Cardiac fibroblast (primary cell): ENCODE measurements around the gene UNC5A.

Experiments
- DNase-seq, 2 donors: peaks; one replicate each; pipeline versions ENCODE4 v3.0.0 to v3.0.0-alpha.2; 2010; ENCODE audit warnings: low read depth in 2 of 2
- H3K4me3 ChIP-seq, 2 donors: replicated peaks in 1 of 2; 1 replicate in 1 of 2; 2 replicates in 1 of 2; pipeline ENCODE4 v1.5.1; 2011; ENCODE audit warnings: low read depth in 2 of 2, low read length in 2 of 2, mild to moderate bottlenecking in 2 of 2, moderate library complexity in 1 of 2
- TF ChIP-seq, protein P1 (sequence below): IDR thresholded peaks from one replicate; pipeline ENCODE4 v1.5.1; 2011; ENCODE audit warnings: low read depth, mild to moderate bottlenecking, low read length, inconsistent platforms

UNC5A gene

DNA sequence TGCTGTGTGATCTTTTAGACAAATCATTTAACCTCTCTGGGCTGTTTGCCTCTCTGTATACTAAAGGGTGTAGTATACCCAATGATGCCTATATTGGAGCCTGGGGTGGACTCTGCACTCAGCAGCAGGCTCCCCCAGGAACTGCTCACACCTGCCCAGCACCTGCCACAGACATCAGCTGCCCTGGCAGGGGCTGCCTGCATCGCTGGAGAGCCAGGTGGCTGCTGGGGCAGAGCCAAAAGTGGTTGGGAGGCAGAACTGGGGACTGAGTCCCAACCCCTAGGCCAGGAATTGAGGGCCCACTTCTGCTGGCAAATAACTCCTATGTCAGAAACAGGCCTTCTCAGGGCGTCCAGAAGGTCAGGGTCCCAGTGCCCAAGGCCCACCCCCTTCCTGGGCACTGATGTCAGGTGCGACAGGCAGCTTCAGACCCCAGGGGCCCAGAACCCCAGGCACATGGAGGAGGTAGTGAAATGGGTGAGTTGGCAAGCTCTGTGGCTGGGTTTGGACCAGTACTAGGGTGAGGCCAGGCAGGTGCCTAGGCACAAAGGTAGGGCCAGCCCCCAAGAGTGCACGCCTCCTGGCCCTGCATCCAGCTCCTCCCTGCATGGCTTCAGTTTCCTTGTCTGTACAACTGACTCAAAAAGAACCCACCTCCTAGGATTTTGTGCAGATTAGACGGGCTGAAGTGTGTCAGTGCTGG lies 5.8 kb downstream of the UNC5A start:
- no peak for DNase-seq
- TF ChIP-seq, protein P1, sequence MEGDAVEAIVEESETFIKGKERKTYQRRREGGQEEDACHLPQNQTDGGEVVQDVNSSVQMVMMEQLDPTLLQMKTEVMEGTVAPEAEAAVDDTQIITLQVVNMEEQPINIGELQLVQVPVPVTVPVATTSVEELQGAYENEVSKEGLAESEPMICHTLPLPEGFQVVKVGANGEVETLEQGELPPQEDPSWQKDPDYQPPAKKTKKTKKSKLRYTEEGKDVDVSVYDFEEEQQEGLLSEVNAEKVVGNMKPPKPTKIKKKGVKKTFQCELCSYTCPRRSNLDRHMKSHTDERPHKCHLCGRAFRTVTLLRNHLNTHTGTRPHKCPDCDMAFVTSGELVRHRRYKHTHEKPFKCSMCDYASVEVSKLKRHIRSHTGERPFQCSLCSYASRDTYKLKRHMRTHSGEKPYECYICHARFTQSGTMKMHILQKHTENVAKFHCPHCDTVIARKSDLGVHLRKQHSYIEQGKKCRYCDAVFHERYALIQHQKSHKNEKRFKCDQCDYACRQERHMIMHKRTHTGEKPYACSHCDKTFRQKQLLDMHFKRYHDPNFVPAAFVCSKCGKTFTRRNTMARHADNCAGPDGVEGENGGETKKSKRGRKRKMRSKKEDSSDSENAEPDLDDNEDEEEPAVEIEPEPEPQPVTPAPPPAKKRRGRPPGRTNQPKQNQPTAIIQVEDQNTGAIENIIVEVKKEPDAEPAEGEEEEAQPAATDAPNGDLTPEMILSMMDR: no peak
- H3K4me3 ChIP-seq: no peak overlapping the region

DNA sequence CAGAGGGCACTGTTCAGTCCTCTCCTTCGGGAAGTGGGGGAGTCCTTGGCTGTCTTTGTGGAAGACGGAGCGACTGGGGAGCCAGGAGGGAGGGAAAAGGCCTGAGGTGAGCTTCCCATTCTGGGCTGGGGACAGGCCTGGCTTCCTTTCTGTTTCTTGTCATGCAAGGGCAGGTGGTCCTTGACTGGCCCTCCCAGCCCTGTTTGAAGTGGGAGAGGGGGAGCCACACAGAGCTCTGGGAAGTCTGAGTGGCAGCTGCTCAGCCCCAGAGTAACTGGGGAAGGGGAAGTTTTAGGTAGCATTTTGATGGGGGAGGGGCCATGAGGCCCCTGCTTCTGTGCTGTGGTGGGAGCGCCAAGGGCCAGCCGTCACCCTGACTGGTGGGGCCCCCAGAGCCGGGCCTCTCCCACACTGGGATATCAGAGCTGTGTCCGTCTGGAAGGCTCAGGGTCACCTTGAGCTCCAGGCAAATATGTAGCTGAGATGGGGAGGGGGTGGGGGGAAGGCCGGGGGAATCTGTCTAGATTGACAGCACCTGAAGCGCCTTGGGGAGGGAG lies 6.5 kb downstream of the UNC5A start:
- H3K4me3 ChIP-seq: no peak overlapping the region
- TF ChIP-seq, protein P1: no peak
- no peak for DNase-seq

DNA sequence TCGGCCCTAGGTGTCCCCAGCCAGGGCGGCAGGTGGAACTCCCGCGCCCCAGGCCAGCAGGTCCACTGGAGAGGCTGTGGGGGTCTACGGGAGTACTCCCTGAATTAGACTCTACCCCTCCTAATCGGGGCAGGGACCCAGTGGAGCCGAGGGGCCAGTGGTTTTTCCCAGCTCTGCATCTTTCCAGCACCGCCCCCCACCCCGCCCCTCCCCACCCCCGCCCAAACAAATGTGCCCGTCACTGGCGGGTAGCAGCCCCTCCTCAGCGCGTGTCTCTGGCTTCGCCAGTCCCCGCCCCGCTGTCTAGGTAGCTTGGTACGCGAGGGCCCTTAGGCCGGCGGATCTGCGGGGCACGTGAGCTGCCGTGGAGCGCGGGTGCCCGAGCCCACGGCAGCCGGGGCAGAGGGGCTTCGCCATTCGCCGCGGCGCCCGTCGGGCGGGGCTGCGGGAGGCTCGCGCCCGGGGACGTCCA lies 7.0 kb downstream of the UNC5A start:
- no peak for DNase-seq
- H3K4me3 ChIP-seq: no peak overlapping the region
- TF ChIP-seq, protein P1: no peak

DNA sequence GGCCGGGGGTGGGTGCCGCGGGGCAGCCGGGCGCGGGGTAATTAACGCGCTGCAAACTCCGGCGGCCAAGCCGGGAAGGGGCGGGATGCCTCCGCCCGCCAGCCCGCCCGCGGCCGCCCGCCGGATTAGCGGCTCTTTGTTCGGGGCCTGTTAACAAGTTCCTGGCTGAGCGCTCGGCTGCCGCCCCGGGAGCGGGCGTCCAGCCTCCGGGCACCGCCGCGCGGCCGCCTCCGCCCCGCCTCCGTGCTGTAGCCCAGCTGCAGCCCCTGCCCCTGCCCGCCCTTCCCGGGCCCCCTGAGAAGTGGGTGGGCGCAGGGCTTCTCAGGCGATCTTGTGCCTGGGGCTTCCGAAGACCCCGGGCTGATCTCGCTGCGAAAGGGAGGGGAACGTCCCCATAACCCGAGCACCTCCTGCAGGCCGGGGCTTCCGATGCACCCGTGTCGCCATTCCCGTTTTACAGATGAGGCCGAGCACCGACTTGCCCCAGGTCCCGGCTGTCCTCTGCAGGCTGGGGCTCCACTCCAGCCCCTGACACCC lies 7.5 kb downstream of the UNC5A start:
- peak overlapping the region; percentile 14 to 23 for H3K4me3 ChIP-seq
- peak; percentile 13 to 24 for DNase-seq
- TF ChIP-seq, protein P1: peak; percentile 57

DNA sequence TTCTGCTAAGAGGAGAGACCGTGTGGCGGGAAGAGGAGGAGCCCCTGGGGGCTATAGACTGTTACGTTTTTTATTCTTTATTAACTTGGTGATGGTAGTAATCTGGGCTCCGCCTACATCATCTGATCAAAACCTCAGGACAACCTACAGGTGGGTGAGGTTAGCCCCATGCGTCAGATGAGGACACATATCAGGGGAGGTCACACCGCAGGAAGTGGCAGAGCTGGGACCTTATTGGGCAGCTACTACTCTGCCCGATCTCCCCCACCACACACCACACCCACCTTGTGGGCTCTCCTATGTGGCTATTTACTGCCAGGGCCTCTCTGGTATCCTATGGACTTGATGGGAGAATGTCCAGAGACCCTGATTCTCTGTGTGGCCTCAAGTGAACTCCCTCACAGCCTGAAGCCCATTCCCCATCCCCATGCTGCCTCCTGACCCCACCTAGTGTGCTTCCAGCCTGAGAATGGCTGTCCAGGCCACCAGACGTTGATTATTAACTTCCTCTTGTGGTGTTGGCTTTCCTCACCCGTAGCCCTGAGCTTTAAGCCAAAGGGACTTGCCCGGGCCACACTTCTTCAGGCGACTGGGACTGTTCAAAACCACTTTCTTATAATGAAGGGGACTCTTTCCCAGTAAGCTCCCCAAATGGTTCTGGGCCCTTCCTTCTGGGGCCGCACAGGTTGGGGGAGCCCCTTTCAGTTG lies 8.2 kb downstream of the UNC5A start:
- no peak overlapping the region for H3K4me3 ChIP-seq
- DNase-seq: no peak
- TF ChIP-seq, protein P1: no peak

DNA sequence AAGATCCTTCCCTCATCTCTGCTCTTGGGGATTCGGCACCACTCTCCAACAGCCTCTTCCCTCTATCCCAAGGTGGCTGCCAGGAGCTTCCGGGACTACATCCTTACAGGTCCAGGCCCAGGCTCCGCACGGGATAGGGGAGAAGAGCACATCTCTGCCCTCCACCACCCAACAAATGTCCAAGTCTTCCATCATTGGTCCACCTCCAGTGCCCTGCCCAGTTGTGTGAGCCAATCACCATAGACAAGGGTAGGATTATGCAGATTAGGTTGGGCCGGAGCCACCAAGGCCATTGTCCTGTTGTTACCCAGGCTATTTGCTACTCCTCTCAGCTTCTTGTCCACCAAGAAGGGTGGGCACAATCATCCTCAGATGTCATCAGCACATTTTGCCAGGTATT lies 9.1 kb downstream of the UNC5A start:
- TF ChIP-seq, protein P1: no peak
- no peak overlapping the region for H3K4me3 ChIP-seq
- DNase-seq: no peak
